Immature natural killer cell (primary cell): ENCODE results near the gene WBP2. TPM values are rescaled to one million over a fixed set of nuclear protein-coding genes. Genes with fewer than 3 reads are reported as not detected.
"Not testable (repeated sequence)": the region's sequence is repeated elsewhere in the genome, so short reads cannot be mapped to it uniquely, and the experiment has no call there.

Source experiments
- DNase-seq, 3 donors: peaks; one replicate each; pipeline ENCODE4 v3.0.0; 2022; ENCODE audit warnings: mixed read lengths in 1 of 3
- H3K27ac Mint-ChIP-seq, 6 donors: one replicate each; pipeline ENCODE4 v1.8.0; 2020; ENCODE audit warnings: mixed read lengths in 6 of 6, mild to moderate bottlenecking in 5 of 6, inconsistent platforms in 4 of 6, moderate library complexity in 3 of 6
- H3K27me3 Mint-ChIP-seq, 3 donors: one replicate each; pipeline ENCODE4 v1.8.0; 2020 to 2021; ENCODE audit warnings: low read depth in 3 of 3, mild to moderate bottlenecking in 3 of 3, mixed read lengths in 3 of 3, moderate library complexity in 3 of 3, inconsistent platforms in 1 of 3
- H3K36me3 Mint-ChIP-seq, 3 donors: one replicate each; pipeline ENCODE4 v1.8.0; 2020; ENCODE audit warnings: mixed read lengths in 3 of 3, inconsistent platforms in 2 of 3, mild to moderate bottlenecking in 2 of 3
- H3K4me1 Mint-ChIP-seq, 2 donors: one replicate each; pipeline ENCODE4 v1.8.0; 2020; ENCODE audit warnings: inconsistent platforms in 2 of 2, mild to moderate bottlenecking in 2 of 2, mixed read lengths in 2 of 2, moderate library complexity in 1 of 2
- H3K4me3 Mint-ChIP-seq, 5 donors: one replicate each; pipeline ENCODE4 v1.8.0; 2020; ENCODE audit warnings: mild to moderate bottlenecking in 5 of 5, mixed read lengths in 5 of 5, inconsistent platforms in 3 of 5, moderate library complexity in 3 of 5
- H3K9me3 Mint-ChIP-seq, 6 donors: one replicate each; pipeline ENCODE4 v1.8.0; 2020; ENCODE audit warnings: mild to moderate bottlenecking in 6 of 6, mixed read lengths in 6 of 6, inconsistent platforms in 4 of 6, moderate library complexity in 3 of 6
- polyA plus RNA-seq, 3 donors: library from polyadenylated mRNA; unstranded; fragments of 300-500 nt; fragmentation: Illumina TruSeq; gene quantifications; one replicate each; pipeline ENCODE4 v1.2.3, GENCODE V29; 2021

The WBP2 gene
- polyA plus RNA-seq, 3 donors from 2014 or later: 51.2 to 85.8 (median 69.1) TPM

- DNase-seq: no peak
- no peak overlapping the region for H3K4me3 Mint-ChIP-seq
- no peak overlapping the region for H3K27ac Mint-ChIP-seq
- no peaks in the 10 kb centered on the region for H3K36me3 Mint-ChIP-seq
- H3K4me1 Mint-ChIP-seq: peaks cover 14 to 17% of the 10 kb centered on the region in 2 donors
- H3K9me3 Mint-ChIP-seq: no peaks in the 10 kb centered on the region
- peaks cover 0 to 2% (median 0%) of the 10 kb centered on the region in 3 donors for H3K27me3 Mint-ChIP-seq
These were observed 14.4 kb upstream of the WBP2 start for GRCh38 chr17:75869282-75870141.

GRCh38 chr17:75868730-75869281 is 13.7 kb upstream of the WBP2 start:
- peaks cover 21 to 23% of the 10 kb centered on the region in 2 donors for H3K4me1 Mint-ChIP-seq
- H3K4me3 Mint-ChIP-seq, H3K27me3 Mint-ChIP-seq, H3K9me3 Mint-ChIP-seq, H3K36me3 Mint-ChIP-seq, DNase-seq, H3K27ac Mint-ChIP-seq: not testable (repeated sequence)

GRCh38 chr17:75865404-75866188 is 10.5 kb upstream of the WBP2 start:
- H3K36me3 Mint-ChIP-seq, H3K9me3 Mint-ChIP-seq, DNase-seq, H3K27me3 Mint-ChIP-seq: not testable (repeated sequence)
- Mint-ChIP-seq H3K27ac (peak overlapping the region; percentile 90 to 96 (median 94)), H3K4me3 (peak overlapping the region in 4 of 5 donors; percentile 35 to 76 (median 43)), H3K4me1 (peaks cover 23 to 30% of the 10 kb centered on the region in 2 donors)

- H3K27me3 Mint-ChIP-seq, H3K36me3 Mint-ChIP-seq, H3K9me3 Mint-ChIP-seq: not testable (repeated sequence)
- Mint-ChIP-seq H3K4me1 (peaks cover 23 to 30% of the 10 kb centered on the region in 2 donors), H3K27ac (peak overlapping the region; percentile 90 to 96 (median 94)), H3K4me3 (peak overlapping the region; percentile 59 to 76 (median 72))
- DNase-seq: peak in 2 of 3 donors; percentile 40 to 59
These were observed 9.8 kb upstream of the WBP2 start for GRCh38 chr17:75864887-75865286.

- Mint-ChIP-seq H3K4me1 (peaks cover 23 to 30% of the 10 kb centered on the region in 2 donors), H3K4me3 (peak overlapping the region; percentile 59 to 76 (median 72)), H3K27me3 (peaks cover 0 to 4% (median 2%) of the 10 kb centered on the region in 3 donors), H3K36me3 (no peaks in the 10 kb centered on the region), H3K9me3 (no peaks in the 10 kb centered on the region), H3K27ac (peak overlapping the region; percentile 90 to 96 (median 94))
- DNase-seq: peak; percentile 65 to 69 (median 66)
These were observed 9.3 kb upstream of the WBP2 start for GRCh38 chr17:75864448-75864871.

- Mint-ChIP-seq H3K4me3 (peak overlapping the region in 2 of 5 donors; percentile 24 to 48), H3K4me1 (peaks cover 36 to 47% of the 10 kb centered on the region in 2 donors), H3K27me3 (peaks cover 0 to 4% (median 2%) of the 10 kb centered on the region in 3 donors), H3K36me3 (no peaks in the 10 kb centered on the region), H3K27ac (peak overlapping the region in 5 of 6 donors; percentile 49 to 92 (median 64)), H3K9me3 (no peaks in the 10 kb centered on the region)
- no peak for DNase-seq
These were observed 6.8 kb upstream of the WBP2 start for GRCh38 chr17:75861927-75862317.

- H3K36me3 Mint-ChIP-seq, H3K4me3 Mint-ChIP-seq, H3K27me3 Mint-ChIP-seq, DNase-seq, H3K9me3 Mint-ChIP-seq: not testable (repeated sequence)
- Mint-ChIP-seq H3K27ac (peak overlapping the region in 2 of 6 donors; percentile 53 to 73), H3K4me1 (peaks cover 26 to 44% of the 10 kb centered on the region in 2 donors)
These were observed 4.2 kb upstream of the WBP2 start for GRCh38 chr17:75859358-75859757.

- peaks cover 22 to 46% of the 10 kb centered on the region in 2 donors for H3K4me1 Mint-ChIP-seq
- no peaks in the 10 kb centered on the region for H3K9me3 Mint-ChIP-seq
- peak overlapping the region in 1 of 5 donors; percentile 90 for H3K4me3 Mint-ChIP-seq
- no peak for DNase-seq
- peak overlapping the region in 3 of 6 donors; percentile 80 to 93 (median 91) for H3K27ac Mint-ChIP-seq
- H3K27me3 Mint-ChIP-seq: peaks cover 0 to 4% (median 0%) of the 10 kb centered on the region in 3 donors
- no peaks in the 10 kb centered on the region for H3K36me3 Mint-ChIP-seq
These were observed 1.1 kb upstream of the WBP2 start for GRCh38 chr17:75856062-75856756.

GRCh38 chr17:75854881-75855309 is 240 bp downstream of the WBP2 start:
- H3K27ac Mint-ChIP-seq: no peak overlapping the region
- peaks cover 0 to 4% (median 0%) of the 10 kb centered on the region in 3 donors for H3K27me3 Mint-ChIP-seq
- H3K4me3 Mint-ChIP-seq: no peak overlapping the region
- no peaks in the 10 kb centered on the region for H3K36me3 Mint-ChIP-seq
- peaks cover 22 to 43% of the 10 kb centered on the region in 2 donors for H3K4me1 Mint-ChIP-seq
- H3K9me3 Mint-ChIP-seq: no peaks in the 10 kb centered on the region
- no peak for DNase-seq

- Mint-ChIP-seq H3K4me3 (no peak overlapping the region), H3K27ac (no peak overlapping the region), H3K9me3 (no peaks in the 10 kb centered on the region), H3K27me3 (peaks cover 0 to 4% (median 0%) of the 10 kb centered on the region in 3 donors), H3K4me1 (peaks cover 22 to 41% of the 10 kb centered on the region in 2 donors), H3K36me3 (no peaks in the 10 kb centered on the region)
- DNase-seq: no peak
These were observed 910 bp downstream of the WBP2 start for GRCh38 chr17:75854101-75854748.

- peaks cover 18 to 38% of the 10 kb centered on the region in 2 donors for H3K4me1 Mint-ChIP-seq
- peak overlapping the region in 3 of 5 donors; percentile 21 to 67 (median 38) for H3K4me3 Mint-ChIP-seq
- peak overlapping the region in 5 of 6 donors; percentile 45 to 86 (median 69) for H3K27ac Mint-ChIP-seq
- DNase-seq: no peak
- H3K36me3 Mint-ChIP-seq: peaks cover 3 to 4% (median 4%) of the 10 kb centered on the region in 3 donors
- H3K27me3 Mint-ChIP-seq: peaks cover 0 to 4% (median 0%) of the 10 kb centered on the region in 3 donors
- H3K9me3 Mint-ChIP-seq: no peaks in the 10 kb centered on the region
These were observed 1.7 kb downstream of the WBP2 start for GRCh38 chr17:75853433-75853832.

- not testable (repeated sequence) for DNase-seq, H3K36me3 Mint-ChIP-seq, H3K27me3 Mint-ChIP-seq, H3K9me3 Mint-ChIP-seq
- Mint-ChIP-seq H3K4me1 (peaks cover 14 to 33% of the 10 kb centered on the region in 2 donors), H3K27ac (peak overlapping the region in 1 of 6 donors; percentile 40), H3K4me3 (peak overlapping the region in 1 of 5 donors; percentile 12)
These were observed 3.5 kb downstream of the WBP2 start for GRCh38 chr17:75851693-75851991.
